HUDEP-2 (cell line): Measurements from ENCODE around the gene NKPD1.

Experiments
- DNase-seq, 76 experiments: peaks; one replicate each; lab custom pipeline; 2025; ENCODE audit not compliant: unreplicated experiment in 76 of 76; lab: John Stamatoyannopoulos, UW

Gene NKPD1

DNA sequence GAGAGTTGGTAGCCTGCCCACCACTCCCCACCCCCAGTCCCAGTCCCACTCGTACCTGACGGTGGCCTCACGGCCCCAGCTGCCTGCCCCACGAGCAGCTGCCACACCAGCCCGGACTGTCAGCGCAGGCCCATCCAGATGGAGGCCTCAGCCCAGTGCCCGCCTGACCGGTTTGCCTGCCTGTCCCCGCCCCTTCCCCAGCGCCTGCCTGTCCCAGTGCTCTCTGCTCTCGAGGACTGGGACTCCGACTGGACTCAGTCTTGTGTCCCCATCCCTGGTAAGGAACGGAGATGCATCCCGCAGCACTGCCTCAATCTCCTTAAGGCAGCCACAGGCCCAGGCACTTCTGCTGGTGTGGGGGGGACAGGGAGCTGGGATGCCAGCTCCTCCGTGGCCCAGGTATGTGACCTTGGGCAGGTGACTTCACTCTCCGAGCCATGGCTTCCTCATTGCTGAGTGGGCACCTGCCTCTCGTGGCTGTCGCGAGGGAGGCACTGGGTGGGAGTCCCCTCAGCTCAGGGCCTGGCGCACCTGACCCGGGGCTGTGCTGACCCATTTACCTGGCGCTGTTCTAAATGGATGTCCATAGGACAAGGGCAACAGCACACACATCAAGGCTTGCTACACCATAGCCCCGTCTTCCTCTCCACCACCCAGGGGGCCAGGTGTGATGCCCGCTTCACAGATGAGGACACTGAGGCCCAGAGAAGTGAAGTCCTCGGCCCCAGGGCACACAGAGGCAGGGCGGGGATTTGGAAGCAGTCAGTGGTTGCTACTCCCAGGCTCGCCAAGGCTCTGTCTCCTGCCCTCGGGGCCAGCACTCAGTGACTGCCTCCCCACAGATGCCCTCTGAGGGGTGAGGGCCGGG lies at the start of gene NKPD1:
NKPD1 (minus strand) TSS at position 113 of the 868 bp plus-strand sequence. CDS start 832 bp downstream, outside the sequence.
- no peak for DNase-seq

DNA sequence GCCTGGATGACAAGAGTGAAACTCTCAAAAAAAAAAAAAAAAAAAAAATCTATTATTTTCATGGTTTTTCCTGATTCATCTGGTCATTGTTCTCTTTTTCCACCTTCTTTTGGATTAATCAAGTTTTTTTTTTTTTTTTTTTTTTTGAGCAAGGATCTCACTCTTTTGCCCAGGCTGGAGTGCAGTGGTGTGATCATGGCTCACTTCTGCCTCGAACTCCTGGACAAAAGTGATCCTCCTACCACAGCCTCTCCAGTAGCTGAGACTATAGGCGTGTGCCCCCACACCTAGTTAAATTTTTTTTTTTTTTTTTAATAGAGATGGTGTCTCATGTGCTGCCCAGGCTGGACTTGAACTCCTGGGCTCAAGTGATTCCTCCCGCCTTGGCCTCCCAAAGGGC lies 45.5 kb upstream of the NKPD1 start:
- no peak for DNase-seq

- DNase-seq, result no peak
Observed at GRCh38 chr19:45205810-45206209, 45.0 kb upstream of the NKPD1 start.

GRCh38 chr19:45202637-45203036 lies 41.9 kb upstream of the NKPD1 start:
- DNase-seq, result no peak

DNA sequence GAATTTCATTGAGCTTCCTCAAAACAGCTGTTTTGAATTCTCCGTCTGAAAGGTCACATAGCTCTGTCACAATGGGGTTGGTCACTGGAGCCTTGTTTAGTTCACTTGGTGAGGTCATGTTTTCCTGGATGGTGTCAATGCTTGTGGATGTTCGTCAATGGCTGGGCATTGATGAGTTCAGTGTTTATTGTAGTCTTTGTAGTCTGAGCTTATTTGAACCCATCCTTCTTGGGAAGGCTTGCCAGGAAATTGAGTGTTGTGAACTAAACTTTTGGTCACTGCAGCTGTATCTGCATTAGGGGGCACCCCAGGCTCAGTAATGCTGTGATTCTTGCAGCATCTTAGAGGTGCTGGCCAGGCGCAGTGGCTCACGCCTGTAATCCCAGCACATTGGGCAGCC lies 39.8 kb upstream of the NKPD1 start:
- DNase-seq, result peak in 9 of 76 experiments; percentile 7 to 51 (median 24)

DNA sequence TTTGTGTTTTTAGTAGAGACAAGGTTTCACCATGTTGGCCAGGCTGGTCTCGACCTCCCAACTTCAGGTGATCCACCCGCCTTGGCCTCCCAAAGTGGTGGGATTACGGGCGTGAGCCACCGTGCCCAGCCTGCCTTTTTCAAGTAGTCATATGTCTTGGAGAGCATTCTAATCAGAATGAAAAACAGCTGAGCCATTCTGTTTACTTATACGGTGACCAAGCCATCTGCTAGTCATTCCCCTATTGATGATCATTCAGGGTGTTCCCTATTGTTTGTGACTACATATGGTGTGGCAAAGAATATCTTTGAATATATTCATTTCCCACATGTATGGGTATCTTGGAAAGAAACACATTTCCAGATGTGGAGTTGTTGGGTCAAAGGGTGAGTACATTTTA lies 35.0 kb upstream of the NKPD1 start:
- no peak for DNase-seq

- no peak for DNase-seq
Observed at GRCh38 chr19:45191375-45191774, 30.6 kb upstream of the NKPD1 start.

GRCh38 chr19:45189971-45190370 lies 29.2 kb upstream of the NKPD1 start:
- DNase-seq, result no peak

DNA sequence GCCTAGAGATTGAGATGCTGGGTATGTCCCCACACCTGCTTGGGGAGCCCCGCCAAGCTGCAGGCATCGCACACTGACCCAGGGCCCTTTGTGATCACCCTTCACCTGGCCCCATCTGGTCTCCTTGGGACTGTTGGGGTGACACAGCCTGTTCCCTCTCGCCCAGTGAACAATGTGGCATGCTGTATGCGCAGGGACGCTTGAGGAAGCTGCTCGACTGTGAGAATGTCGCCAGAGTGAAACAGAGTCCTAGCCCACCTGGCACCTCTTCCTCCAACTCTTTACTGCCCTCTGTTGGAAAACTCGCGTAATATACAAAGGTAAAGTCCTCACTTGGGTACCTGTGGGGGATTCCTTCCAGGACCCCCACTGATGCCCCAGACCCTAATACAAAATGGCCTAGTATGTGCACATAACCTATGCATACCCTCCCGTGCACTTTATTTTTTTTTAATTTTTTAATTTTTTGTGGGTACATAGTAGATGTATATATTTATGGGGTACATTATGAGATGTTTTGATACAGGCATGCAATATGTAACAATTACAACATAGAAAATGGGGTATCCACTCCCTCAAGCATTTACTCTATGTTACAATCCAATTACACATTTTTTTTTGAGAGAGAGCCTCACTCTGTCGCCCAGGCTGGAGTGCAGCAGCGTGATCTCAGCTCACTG lies 26.8 kb upstream of the NKPD1 start:
- peak in 7 of 76 experiments; percentile 9 to 31 (median 18) for DNase-seq

GRCh38 chr19:45186509-45187334 lies 25.9 kb upstream of the NKPD1 start:
- DNase-seq, result no peak

- DNase-seq, result no peak
Observed at GRCh38 chr19:45184115-45184514, 23.3 kb upstream of the NKPD1 start.

GRCh38 chr19:45182758-45183157 lies 22.0 kb upstream of the NKPD1 start:
- no peak for DNase-seq

DNA sequence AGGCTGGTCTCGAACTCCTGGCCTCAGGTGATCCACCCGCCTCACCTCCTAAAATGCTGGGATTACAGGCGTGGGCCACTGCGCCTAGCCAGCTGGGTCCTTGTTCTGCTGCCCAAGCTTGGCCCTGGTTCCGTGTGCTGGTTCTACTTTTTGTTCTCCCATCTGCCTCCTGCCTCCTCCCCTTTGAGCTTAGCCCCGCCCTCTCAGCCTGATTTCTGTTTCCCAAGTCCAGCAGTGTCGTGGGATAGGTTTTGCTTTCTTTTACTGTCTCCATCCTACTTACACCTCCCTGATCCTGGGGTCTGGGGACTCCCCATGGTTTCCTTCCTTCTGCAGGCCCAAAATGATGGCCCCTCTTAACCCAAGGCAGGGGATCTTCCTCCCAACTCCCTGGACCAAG lies 20.2 kb upstream of the NKPD1 start:
- no peak for DNase-seq

GRCh38 chr19:45179892-45180370 lies 19.1 kb upstream of the NKPD1 start:
- DNase-seq, result no peak

DNA sequence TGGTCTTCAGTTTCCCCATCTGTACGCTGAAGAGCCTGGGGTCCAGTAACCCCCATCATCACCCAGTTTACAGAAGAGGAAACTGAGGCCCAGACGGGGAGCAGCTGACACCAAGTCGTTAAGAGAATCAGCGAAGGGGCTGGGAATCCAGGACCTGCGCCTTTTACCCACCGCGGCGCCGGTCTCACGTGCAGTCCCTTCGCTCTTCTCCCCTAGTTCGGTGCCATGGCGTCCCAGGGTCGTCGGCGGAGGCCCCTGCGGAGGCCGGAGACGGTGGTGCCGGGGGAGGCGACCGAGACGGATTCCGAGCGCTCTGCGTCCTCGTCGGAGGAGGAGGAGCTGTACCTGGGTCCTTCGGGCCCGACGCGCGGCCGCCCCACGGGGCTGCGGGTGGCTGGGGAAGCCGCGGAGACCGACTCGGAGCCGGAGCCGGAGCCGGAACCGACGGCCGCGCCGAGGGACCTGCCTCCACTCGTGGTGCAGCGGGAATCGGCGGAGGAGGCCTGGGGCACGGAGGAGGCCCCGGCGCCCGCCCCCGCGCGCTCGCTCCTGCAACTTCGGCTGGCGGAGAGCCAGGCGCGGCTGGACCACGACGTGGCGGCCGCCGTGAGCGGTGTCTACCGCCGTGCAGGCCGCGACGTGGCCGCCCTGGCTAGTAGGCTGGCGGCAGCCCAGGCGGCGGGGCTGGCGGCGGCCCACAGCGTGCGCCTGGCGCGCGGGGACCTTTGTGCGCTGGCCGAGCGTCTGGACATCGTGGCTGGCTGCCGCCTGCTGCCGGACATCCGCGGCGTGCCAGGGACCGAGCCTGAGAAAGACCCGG lies 18.5 kb upstream of the NKPD1 start:
- DNase-seq, result peak in 32 of 76 experiments; percentile 23 to 69 (median 44)

DNA sequence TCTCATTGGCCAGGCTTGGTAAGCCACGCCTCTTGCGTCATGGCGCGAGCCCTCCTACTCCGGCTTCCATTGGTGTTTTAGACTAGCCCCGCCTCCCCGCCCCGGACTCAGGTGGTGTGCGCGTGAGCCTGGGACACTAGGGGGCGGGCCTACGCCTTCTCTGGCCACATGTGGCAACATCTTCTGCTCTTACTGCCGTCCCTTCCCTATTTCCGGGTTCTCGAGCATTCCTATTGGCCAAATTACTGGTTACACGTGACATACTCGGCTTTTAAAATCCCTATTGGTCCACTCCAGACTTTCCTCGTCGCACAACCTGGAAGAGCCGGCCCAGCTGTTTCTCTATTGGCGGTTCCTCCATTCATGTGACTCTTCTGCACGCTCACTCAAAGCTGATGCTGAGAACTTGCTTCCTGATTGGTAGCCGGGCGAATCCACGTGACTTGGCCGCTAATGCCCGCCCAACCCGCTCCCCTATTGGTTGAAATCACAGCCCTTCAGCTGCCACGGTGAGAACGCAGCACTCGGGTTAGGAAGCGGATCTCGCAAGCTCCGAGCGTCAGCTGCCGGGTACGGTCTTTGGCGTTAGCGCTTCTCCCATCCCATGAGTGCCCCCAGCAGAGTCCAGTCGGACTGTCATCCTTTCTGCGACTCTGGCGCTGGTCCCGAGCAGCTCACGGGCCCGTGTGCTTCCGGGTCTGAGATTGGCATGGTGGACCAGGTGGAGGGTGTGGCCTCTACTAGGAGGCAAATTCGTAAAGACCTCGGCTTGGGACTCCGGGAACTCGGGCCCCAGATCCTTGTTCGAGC lies 17.7 kb upstream of the NKPD1 start, which contains the start of gene BLOC1S3:
BLOC1S3 (plus strand) TSS at position 523 of the 810 bp plus-strand sequence. CDS start 513 bp downstream, outside the sequence.
- DNase-seq, result peak; percentile 79 to 100 (median 100)

DNA sequence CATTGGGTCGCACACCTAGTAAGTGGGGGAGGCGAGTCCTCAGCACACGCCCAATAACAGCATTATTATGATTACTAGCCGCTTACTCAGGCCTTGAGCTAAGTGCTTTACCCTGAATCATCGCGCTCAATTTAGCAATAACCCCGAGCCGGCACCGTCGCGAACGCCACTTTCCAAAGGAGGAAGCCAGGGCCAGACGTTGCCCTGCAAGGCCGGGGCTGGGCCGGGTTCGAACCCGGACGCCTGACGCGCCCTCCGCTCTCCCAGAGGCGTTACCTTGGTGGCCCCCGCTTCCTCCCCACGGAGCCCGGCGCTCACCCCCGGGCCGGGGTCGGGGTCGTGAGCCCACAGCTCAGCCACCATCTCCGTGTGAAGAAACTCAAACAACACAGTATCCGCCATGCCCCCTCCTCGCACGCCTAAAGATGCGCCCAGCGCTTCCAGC lies 17.1 kb upstream of the NKPD1 start, which contains the start of gene TRAPPC6A:
TRAPPC6A (minus strand) TSS at position 421 of the 445 bp plus-strand sequence; CDS start at position 402, 19 bp downstream.
- DNase-seq, result peak in 11 of 76 experiments; percentile 47 to 88 (median 57)

GRCh38 chr19:45175515-45176345 lies 14.9 kb upstream of the NKPD1 start:
- no peak for DNase-seq
